ENCODE data around the gene TEAD1. TPM values are rescaled to one million over a fixed set of nuclear protein-coding genes. Genes with fewer than 3 reads are reported as not detected.

The TEAD1 gene
- total RNA-seq, 8 experiments from 2014 or later, result 18.0 to 125 (median 40.2) TPM

DNA sequence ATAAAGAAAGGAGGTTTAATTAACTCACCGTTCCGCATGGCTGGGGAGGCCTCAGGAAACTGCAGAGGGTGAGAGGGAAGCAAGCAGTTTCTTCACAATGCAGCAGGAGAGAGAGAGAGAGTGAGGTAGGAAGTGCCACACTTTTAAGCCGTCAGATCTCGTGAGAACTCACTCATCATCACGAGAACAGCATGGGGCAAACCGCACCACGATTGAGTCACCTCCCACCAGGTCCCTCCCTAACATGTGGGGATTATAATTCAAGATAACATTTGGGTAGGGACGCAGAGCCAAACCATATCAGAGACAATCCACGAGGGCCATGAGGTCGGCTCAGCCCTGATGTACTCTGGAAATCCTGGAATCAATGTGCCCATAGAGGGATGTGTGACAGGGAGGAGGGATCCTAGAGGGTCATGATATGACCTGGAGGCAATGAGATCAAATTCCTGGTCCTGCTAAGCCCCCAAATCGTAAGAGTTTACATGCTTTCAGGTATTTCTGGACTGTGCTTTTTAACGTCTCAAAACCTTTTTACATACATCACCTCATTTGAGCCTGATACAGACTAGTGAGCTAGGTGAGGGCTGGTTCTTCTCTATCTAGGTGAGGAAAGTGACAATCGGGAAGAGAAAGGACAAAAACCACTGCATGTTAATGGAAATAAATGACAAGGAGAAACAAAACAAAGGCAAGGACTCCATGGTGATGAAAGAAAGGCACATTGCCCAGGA lies 315.4 kb downstream of the TEAD1 start:
- H3K4me3 ChIP-seq, result no peak overlapping the region
- H3K27ac ChIP-seq, result no peak overlapping the region
- no peaks in the 10 kb centered on the region for H3K4me1 ChIP-seq (replicated peaks in 1 of 2)
- in situ Hi-C loops (cut with MboI; ENCODE audit: low pct_unique_long_range_greater_than_20kb in 2 of 9, low sequenced_read_pairs in 9 of 9, unreplicated experiment in 9 of 9), result no loop called here
- WGBS, 10 experiments, result 61 to 95% (median 73%) methylated on average over 4 to 12 of the region's 13 CpGs; no CpG with 5 or more reads in 2 of the 10 experiments
- ATAC-seq (replicated peaks in 6 of 8), result peak in 2 of 8 experiments; percentile 54 to 62

DNA sequence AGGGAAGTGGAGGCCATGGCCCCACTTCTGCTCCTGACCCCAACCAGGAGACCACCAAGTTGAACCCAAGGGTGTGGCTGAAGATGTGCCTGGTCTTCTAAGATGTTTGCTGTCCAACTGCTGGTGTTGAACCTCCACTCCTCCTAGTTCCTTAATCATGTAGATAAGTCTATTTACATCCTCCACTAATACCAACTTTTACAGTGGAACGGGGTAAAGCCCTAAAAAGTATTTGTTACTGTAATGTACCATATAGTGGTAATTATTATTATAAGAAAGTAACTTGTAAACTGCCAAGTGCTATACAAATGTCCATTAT lies 315.9 kb downstream of the TEAD1 start:
- in situ Hi-C loops (cut with MboI; ENCODE audit: low pct_unique_long_range_greater_than_20kb in 2 of 9, low sequenced_read_pairs in 9 of 9, unreplicated experiment in 9 of 9), result no loop called here
- H3K27ac ChIP-seq, result no peak overlapping the region
- H3K4me1 ChIP-seq (replicated peaks in 1 of 2), result no peaks in the 10 kb centered on the region
- no peak for ATAC-seq (replicated peaks in 6 of 8)
- WGBS, 10 experiments, result 75 to 100% methylated on average over 1 of the region's 1 CpG; no CpG with 5 or more reads in 8 of the 10 experiments
- no peak overlapping the region for H3K4me3 ChIP-seq

- in situ Hi-C loops (cut with MboI; ENCODE audit: low pct_unique_long_range_greater_than_20kb in 2 of 9, low sequenced_read_pairs in 9 of 9, unreplicated experiment in 9 of 9), result no loop called here
- ATAC-seq (replicated peaks in 6 of 8), result no peak
- WGBS, 10 experiments, result 0 to 100% (median 49%) methylated on average over 1 of the region's 1 CpG; no CpG with 5 or more reads in 4 of the 10 experiments
- H3K4me3 ChIP-seq, result no peak overlapping the region
- H3K27ac ChIP-seq, result no peak overlapping the region
- no peaks in the 10 kb centered on the region for H3K4me1 ChIP-seq (replicated peaks in 1 of 2)
Observed at GRCh38 chr11:12991426-12991825, 317.2 kb downstream of the TEAD1 start.

DNA sequence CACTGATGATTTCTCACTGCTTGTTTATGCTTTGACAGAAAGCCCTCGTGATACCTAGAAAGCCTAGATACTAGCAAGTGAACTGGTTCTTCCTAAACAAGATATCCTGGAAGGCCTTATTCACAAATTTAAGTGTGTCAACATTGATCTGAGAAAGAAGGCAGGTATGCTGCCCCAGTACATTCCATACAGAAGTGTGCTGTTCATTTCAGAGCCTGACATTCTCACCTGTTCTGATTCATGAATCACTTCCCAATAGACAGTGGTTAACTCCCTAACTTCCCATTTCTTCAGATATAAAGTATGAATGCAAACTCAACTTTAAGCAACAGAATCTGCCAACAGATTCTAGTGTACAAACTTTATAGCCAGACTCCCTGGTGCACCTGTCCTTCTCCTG lies 319.4 kb downstream of the TEAD1 start:
- in situ Hi-C loops (cut with MboI; ENCODE audit: low pct_unique_long_range_greater_than_20kb in 2 of 9, low sequenced_read_pairs in 9 of 9, unreplicated experiment in 9 of 9), result no loop called here
- no peaks in the 10 kb centered on the region for H3K4me1 ChIP-seq (replicated peaks in 1 of 2)
- WGBS, 10 experiments, result 17 to 90% (median 63%) methylated on average over 1 of the region's 1 CpG; no CpG with 5 or more reads in 4 of the 10 experiments
- H3K4me3 ChIP-seq, result no peak overlapping the region
- no peak for ATAC-seq (replicated peaks in 6 of 8)
- H3K27ac ChIP-seq, result no peak overlapping the region

All from motor neuron (in vitro differentiated cells).